NB4 (cell line): ENCODE measurements around the gene FUS.

Experiments used
- DNase-seq: peaks from one replicate; pipeline ENCODE4 v3.0.0; 2010; ENCODE audit warnings: low read depth
- H3K4me3 ChIP-seq: one replicate; pipeline ENCODE4 v1.5.1; 2011; ENCODE audit warnings: mild to moderate bottlenecking, low read depth, low read length, moderate library complexity
- CTCF ChIP-seq: IDR thresholded peaks from one replicate; pipeline ENCODE4 v1.5.1; 2012; ENCODE audit warnings: low read depth, low read length
- MAX ChIP-seq: IDR thresholded peaks from 2 replicates; pipeline ENCODE4 v1.6.1; 2011; ENCODE audit warnings: low read depth, low read length
- MYC ChIP-seq: IDR thresholded peaks from 2 replicates; pipeline ENCODE4 v1.6.1; 2011; ENCODE audit warnings: low read depth, low read length
- POLR2A ChIP-seq: IDR thresholded peaks from 2 replicates; pipeline ENCODE4 v1.6.1; 2011; ENCODE audit warnings: mild to moderate bottlenecking; ENCODE audit not compliant: insufficient read length; ENCODE audit errors: extremely low read depth

The FUS gene

GRCh38 chr16:31185339-31185738, 5.4 kb downstream of the FUS start:
- H3K4me3 ChIP-seq, result peak overlapping the region; percentile 37
- TF ChIP-seq MYC, result no peak
- TF ChIP-seq CTCF, result no peak
- no peak for TF ChIP-seq POLR2A
- no peak for TF ChIP-seq MAX
- no peak for DNase-seq

- peak overlapping the region; percentile 37 for H3K4me3 ChIP-seq
- DNase-seq, result peak; percentile 64
- TF ChIP-seq POLR2A (no peak), MAX (no peak), MYC (no peak), CTCF (no peak)
These were observed 6.2 kb downstream of the FUS start for GRCh38 chr16:31186176-31186575.

GRCh38 chr16:31186930-31187807, 7.2 kb downstream of the FUS start:
- no peak for DNase-seq
- peak overlapping the region; percentile 19 for H3K4me3 ChIP-seq
- no peak for TF ChIP-seq MAX
- TF ChIP-seq MYC, result no peak
- TF ChIP-seq CTCF, result no peak
- no peak for TF ChIP-seq POLR2A

- no peak overlapping the region for H3K4me3 ChIP-seq
- no peak for TF ChIP-seq POLR2A
- TF ChIP-seq MAX, result no peak
- no peak for TF ChIP-seq MYC
- TF ChIP-seq CTCF, result no peak
- no peak for DNase-seq
These were observed 7.9 kb downstream of the FUS start for GRCh38 chr16:31187808-31188189.

- TF ChIP-seq POLR2A, result no peak
- TF ChIP-seq MYC, result no peak
- TF ChIP-seq CTCF, result no peak
- no peak for TF ChIP-seq MAX
- no peak overlapping the region for H3K4me3 ChIP-seq
- no peak for DNase-seq
These were observed 8.8 kb downstream of the FUS start for GRCh38 chr16:31188450-31189411.
